GM21723 (cell line): ENCODE data around the gene ATP5PB.

Source experiments
- ATAC-seq: cut with Tn5 transposase; IDR thresholded peaks from one replicate; pipeline ENCODE4 v1.9.1; 2021; ENCODE audit warnings: mild to moderate bottlenecking, moderate library complexity; ENCODE audit not compliant: unreplicated experiment

The ATP5PB gene

GRCh38 chr1:111474106-111474505, 24.8 kb downstream of the ATP5PB start:
- ATAC-seq, result no peak

GRCh38 chr1:111474521-111474920, 25.3 kb downstream of the ATP5PB start:
- no peak for ATAC-seq

- ATAC-seq, result no peak
Measured at GRCh38 chr1:111475701-111476100, 26.4 kb downstream of the ATP5PB start.

GRCh38 chr1:111476214-111476613, 26.9 kb downstream of the ATP5PB start:
- no peak for ATAC-seq

GRCh38 chr1:111476761-111477309, 27.6 kb downstream of the ATP5PB start:
- peak; percentile 72 for ATAC-seq

GRCh38 chr1:111480674-111481073, 31.4 kb downstream of the ATP5PB start:
- ATAC-seq, result no peak

GRCh38 chr1:111481387-111482221, 32.3 kb downstream of the ATP5PB start:
- no peak for ATAC-seq

- ATAC-seq, result no peak
Measured at GRCh38 chr1:111483166-111483565, 33.9 kb downstream of the ATP5PB start.

- no peak for ATAC-seq
Measured at GRCh38 chr1:111483876-111484275, 34.6 kb downstream of the ATP5PB start.

- no peak for ATAC-seq
Measured at GRCh38 chr1:111484391-111485026, 35.2 kb downstream of the ATP5PB start.

GRCh38 chr1:111486431-111486830, 37.2 kb downstream of the ATP5PB start:
- ATAC-seq, result no peak

GRCh38 chr1:111487133-111487532, 37.9 kb downstream of the ATP5PB start:
- no peak for ATAC-seq

GRCh38 chr1:111488669-111489068, 39.4 kb downstream of the ATP5PB start:
- ATAC-seq, result no peak

- no peak for ATAC-seq
Measured at GRCh38 chr1:111489604-111490003, 40.3 kb downstream of the ATP5PB start.

- no peak for ATAC-seq
Measured at GRCh38 chr1:111490220-111490619, 41.0 kb downstream of the ATP5PB start.

GRCh38 chr1:111491070-111491469, 41.8 kb downstream of the ATP5PB start:
- no peak for ATAC-seq

GRCh38 chr1:111496398-111496797, 47.1 kb downstream of the ATP5PB start:
- no peak for ATAC-seq

GRCh38 chr1:111497592-111497991, 48.3 kb downstream of the ATP5PB start:
- no peak for ATAC-seq

GRCh38 chr1:111499026-111499785, 49.9 kb downstream of the ATP5PB start:
- ATAC-seq, result no peak

- ATAC-seq, result no peak
Measured at GRCh38 chr1:111501645-111502044, 52.4 kb downstream of the ATP5PB start.

GRCh38 chr1:111503585-111504060, 54.4 kb downstream of the ATP5PB start, which contains the start of the genes ADORA3 and TMIGD3:
TSS of gene ADORA3 (minus strand) at chr1:111503633. CDS start at chr1:111503354, 279 bp downstream.
TSS of gene TMIGD3 (minus strand) at chr1:111503633. CDS start at chr1:111503354, 279 bp downstream.
- no peak for ATAC-seq
